Breast epithelium (tissue), 3 donors: ENCODE data around the gene OCLN.
"Not testable (repeated sequence)": the region's sequence is repeated elsewhere in the genome, so short reads cannot be mapped to it uniquely, and the experiment has no call there.

ENCODE experiments used
- CTCF ChIP-seq, 3 donors: fragments of 450-650 bp; IDR thresholded peaks; one replicate each; pipeline ENCODE4 v1.5.1; 2016 to 2017; ENCODE audit warnings: antibody characterized with exemption in 3 of 3, mild to moderate bottlenecking in 3 of 3, moderate library complexity in 3 of 3
- POLR2A ChIP-seq: fragments of 450-650 bp; IDR thresholded peaks from one replicate; pipeline ENCODE4 v1.6.1; 2016; ENCODE audit warnings: antibody characterized with exemption, mild to moderate bottlenecking, moderate library complexity

GRCh38 chr5:69466375-69466774 is 26.2 kb upstream of the OCLN start:
- not testable (repeated sequence) for TF ChIP-seq CTCF (IDR thresholded peaks at IDR 0.05); POLR2A
